Measurements from ENCODE around the gene PRCC.
"Not testable (repeated sequence)": the region's sequence is repeated elsewhere in the genome, so short reads cannot be mapped to it uniquely, and the experiment has no call there.

The PRCC gene

GRCh38 chr1:156765136-156765535 lies 2.2 kb upstream of the PRCC start:
- not testable (repeated sequence) for DNase-seq

- DNase-seq: peak; percentile 57 to 67 (median 61)
These were observed 1.7 kb upstream of the PRCC start for GRCh38 chr1:156765666-156766065.

GRCh38 chr1:156766298-156767100 lies 836 bp upstream of the PRCC start:
- no peak for DNase-seq

GRCh38 chr1:156767879-156768604 lies 707 bp downstream of the PRCC start:
- peak; percentile 86 to 95 (median 89) for DNase-seq

- DNase-seq: no peak
These were observed 1.4 kb downstream of the PRCC start for GRCh38 chr1:156768610-156769295.

GRCh38 chr1:156772222-156772621 lies 4.9 kb downstream of the PRCC start:
- no peak for DNase-seq

- no peak for DNase-seq
These were observed 5.6 kb downstream of the PRCC start for GRCh38 chr1:156772728-156773497.

GRCh38 chr1:156773607-156774006 lies 6.3 kb downstream of the PRCC start:
- no peak for DNase-seq

GRCh38 chr1:156775799-156776198 lies 8.5 kb downstream of the PRCC start:
- DNase-seq: peak in 1 of 3 donors; percentile 37

GRCh38 chr1:156776942-156777341 lies 9.6 kb downstream of the PRCC start:
- DNase-seq: no peak

- no peak for DNase-seq
These were observed 10.2 kb downstream of the PRCC start for GRCh38 chr1:156777573-156777972.

GRCh38 chr1:156781585-156782186 lies 14.4 kb downstream of the PRCC start:
- peak; percentile 51 to 78 (median 53) for DNase-seq

GRCh38 chr1:156785458-156785857 lies 18.1 kb downstream of the PRCC start:
- DNase-seq: no peak

GRCh38 chr1:156786640-156787039 lies 19.3 kb downstream of the PRCC start:
- DNase-seq: no peak

- no peak for DNase-seq
These were observed 20.8 kb downstream of the PRCC start for GRCh38 chr1:156788136-156788535.

- DNase-seq: no peak
These were observed 22.4 kb downstream of the PRCC start for GRCh38 chr1:156789621-156790318.

- no peak for DNase-seq
These were observed 27.4 kb downstream of the PRCC start for GRCh38 chr1:156794506-156795373.

- no peak for DNase-seq
These were observed 28.0 kb downstream of the PRCC start for GRCh38 chr1:156795374-156795733.

GRCh38 chr1:156795787-156796186 lies 28.5 kb downstream of the PRCC start:
- DNase-seq: no peak

GRCh38 chr1:156796340-156797097 lies 29.2 kb downstream of the PRCC start:
- no peak for DNase-seq
